PC-9 (cell line): Measurements from ENCODE around the gene CMTM3.
"Not testable (repeated sequence)": the region's sequence is repeated elsewhere in the genome, so short reads cannot be mapped to it uniquely, and the experiment has no call there.

Experiments used
- EZH2 ChIP-seq: fragments of 200-600 bp; sonication (generic); IDR thresholded peaks from 2 replicates; pipeline ENCODE4 v1.8.0; 2017; ENCODE audit warnings: antibody characterized with exemption, low read depth
- TF ChIP-seq, protein P1 (sequence below): fragments of 200-600 bp; sonication (generic); conservative IDR thresholded peaks from 2 replicates; pipeline ENCODE4 v1.6.1; 2017; ENCODE audit warnings: mixed run types, antibody characterized with exemption, mild to moderate bottlenecking, moderate library complexity

DNA sequence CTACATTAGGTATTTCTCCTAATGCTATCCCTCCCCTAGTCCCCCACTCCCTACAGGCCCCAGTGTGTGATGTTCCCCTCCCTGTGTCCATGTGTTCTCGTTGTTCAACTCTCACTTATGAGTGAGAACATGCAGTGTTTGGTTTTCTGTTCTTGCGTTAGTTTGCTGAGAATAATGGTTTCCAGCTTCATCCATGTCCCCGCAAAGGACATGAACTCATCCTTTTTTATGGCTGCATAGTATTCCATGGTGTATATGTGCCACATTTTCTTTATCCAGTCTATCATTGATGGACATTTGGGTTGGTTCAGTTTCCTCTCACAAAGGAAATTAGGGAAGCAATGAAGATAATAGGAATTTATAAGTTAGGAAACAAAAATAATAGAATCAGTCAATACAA lies 37.2 kb upstream of the CMTM3 start:
- TF ChIP-seq, protein P1, sequence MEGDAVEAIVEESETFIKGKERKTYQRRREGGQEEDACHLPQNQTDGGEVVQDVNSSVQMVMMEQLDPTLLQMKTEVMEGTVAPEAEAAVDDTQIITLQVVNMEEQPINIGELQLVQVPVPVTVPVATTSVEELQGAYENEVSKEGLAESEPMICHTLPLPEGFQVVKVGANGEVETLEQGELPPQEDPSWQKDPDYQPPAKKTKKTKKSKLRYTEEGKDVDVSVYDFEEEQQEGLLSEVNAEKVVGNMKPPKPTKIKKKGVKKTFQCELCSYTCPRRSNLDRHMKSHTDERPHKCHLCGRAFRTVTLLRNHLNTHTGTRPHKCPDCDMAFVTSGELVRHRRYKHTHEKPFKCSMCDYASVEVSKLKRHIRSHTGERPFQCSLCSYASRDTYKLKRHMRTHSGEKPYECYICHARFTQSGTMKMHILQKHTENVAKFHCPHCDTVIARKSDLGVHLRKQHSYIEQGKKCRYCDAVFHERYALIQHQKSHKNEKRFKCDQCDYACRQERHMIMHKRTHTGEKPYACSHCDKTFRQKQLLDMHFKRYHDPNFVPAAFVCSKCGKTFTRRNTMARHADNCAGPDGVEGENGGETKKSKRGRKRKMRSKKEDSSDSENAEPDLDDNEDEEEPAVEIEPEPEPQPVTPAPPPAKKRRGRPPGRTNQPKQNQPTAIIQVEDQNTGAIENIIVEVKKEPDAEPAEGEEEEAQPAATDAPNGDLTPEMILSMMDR: not testable (repeated sequence)
- TF ChIP-seq EZH2: not testable (repeated sequence)
